DMS53 treated with DMSO at 0.1 percent for 48 hours (cell line): ENCODE results near the gene DERL2.
A peak's percentile ranks its signal among the peaks of the same experiment; 100 is the strongest.

Source experiments
- DNase-seq: peaks from one replicate; lab custom pipeline; 2025; ENCODE audit not compliant: unreplicated experiment; lab: John Stamatoyannopoulos, UW

The DERL2 gene

DNA sequence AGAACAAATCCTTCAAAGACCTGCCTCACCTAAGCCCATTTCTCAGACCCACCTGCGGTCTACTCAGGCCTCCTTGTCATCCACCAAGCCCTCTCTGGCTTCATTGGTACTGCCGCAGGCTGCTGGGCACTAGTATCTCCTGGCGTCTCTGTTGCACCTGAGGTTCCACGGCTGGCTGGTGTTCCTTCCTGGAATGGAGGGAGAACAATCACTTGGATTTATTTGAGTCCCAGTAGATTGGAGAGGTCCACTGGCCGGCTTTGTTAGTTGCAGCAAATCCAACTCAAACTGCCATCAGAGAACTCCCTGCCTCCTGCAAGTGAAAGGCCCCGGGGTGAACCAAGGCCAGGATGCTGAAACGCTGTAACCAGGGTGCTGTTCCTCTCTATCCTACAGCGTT is 15.7 kb upstream of the DERL2 start:
- no peak for DNase-seq

DNA sequence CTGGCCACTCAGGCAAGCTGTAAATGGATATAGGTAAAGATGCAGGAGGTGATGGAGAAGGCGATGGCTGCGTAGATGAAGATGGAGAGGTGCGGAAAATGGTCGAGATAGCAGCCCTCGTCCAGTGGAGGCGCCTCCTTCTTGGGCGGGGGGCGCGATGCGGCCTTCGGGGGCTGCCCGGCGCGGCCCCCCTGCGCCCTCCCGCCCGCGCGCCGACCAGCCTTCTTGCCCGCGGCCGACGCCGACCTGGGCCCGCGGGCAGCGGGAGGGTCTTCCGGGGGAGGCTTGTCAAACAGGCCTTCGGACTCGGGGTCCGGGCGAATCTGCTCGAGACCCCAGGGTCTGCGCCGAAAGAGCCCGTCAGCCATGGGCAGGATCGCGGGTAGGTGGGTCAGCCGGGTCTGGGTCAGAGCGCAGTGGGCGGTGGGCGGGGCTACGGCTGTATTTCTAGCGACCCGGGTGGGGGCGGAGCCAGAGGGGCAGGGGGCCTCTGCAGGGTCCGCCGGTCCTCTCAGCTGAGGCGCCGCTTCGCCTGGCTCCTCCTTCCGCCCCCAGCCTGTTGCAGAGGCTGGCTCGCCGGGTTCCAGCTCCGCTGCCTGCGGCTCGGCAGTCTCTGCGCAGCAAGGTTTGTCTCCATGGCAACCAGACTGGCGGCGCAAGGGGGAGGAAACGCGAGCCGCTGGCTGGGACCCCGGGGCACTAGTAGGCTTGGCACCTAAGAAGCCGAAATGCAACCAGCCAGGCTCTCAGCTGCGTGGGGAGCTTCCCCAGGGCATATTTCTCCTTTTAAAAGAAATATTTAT is 14.8 kb upstream of the DERL2 start:
- peak; percentile 8 for DNase-seq

DNA sequence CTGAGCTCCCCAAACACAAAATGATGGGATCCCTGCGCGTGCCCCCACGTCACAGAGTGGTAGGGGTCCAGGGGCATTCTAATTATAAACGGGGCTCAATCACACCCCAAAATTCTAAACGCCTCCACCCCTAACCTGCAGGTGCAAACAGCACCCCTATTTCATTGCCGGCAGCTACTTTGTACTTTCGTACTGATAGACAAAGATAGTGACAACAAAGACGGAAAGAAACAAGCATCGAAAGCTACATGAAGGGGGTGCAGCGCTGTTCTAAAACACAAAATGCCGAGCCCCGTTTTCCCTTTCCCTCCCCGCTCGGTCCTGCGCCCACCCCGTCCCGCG is 14.2 kb upstream of the DERL2 start:
- no peak for DNase-seq

DNA sequence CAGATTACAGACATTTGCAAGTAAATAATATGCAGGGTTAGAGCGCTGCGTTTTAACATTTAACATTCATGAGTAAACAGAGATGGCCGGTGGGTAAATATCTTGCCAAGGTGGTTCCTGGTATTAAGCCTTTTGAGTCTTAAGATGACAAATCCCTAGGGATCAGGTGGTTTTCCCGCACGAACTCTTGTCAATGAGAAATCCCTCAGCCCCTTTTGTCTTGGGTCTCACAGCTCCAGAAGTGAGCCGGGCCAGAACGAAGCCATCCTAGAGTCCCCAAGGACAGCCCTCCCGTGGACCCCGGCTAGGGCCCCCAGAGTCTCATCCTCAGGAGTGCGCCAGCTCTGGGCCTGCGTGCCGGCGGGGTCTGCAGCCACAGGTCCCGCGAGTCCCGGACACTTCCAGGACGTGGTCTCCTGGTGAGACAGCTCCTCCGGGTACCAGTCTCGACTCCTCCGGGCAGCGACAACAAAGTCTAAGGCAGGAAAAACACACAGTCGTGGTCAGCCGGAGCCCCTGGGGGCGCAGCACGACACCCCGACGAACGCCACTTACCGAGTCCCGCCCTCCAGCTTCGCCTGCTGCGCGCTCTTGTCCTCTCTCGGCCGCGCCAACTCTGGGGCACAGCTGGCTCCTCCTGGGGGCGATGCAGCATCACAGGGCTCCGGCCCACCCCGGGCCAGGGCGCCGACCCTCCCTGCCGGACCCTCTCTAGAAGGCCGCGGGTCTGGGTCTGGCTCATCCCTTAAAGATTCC is 13.7 kb upstream of the DERL2 start:
- no peak for DNase-seq

DNA sequence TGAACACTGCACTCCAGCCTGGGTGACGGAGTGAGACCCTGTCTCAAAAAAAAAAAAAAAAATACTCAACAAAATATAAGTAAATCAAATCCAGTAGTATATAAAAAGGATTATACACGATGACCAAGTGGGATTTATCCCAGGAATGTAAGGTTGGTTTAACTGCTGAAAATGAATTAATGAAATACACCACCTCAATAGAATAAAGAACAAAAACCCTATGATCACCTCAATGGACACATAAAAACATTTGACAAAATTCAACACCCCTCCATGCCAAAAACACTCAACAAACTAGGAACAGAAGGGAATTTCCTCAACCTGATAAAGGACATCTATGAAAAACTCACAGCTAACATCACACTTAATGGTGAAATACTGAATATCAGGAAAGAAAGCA is 7.0 kb upstream of the DERL2 start:
- DNase-seq, result no peak

DNA sequence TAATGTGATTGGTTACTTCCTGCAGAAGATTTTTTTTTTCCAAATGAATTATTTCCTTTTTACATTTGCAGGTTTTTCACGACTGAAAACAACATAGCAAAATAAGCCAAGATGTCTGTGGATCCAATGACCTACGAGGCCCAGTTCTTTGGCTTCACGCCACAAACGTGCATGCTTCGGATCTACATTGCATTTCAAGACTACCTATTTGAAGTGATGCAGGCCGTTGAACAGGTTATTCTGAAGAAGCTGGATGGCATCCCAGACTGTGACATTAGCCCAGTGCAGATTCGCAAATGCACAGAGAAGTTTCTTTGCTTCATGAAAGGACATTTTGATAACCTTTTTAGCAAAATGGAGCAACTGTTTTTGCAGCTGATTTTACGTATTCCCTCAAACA is 2.8 kb upstream of the DERL2 start:
- no peak for DNase-seq

DNA sequence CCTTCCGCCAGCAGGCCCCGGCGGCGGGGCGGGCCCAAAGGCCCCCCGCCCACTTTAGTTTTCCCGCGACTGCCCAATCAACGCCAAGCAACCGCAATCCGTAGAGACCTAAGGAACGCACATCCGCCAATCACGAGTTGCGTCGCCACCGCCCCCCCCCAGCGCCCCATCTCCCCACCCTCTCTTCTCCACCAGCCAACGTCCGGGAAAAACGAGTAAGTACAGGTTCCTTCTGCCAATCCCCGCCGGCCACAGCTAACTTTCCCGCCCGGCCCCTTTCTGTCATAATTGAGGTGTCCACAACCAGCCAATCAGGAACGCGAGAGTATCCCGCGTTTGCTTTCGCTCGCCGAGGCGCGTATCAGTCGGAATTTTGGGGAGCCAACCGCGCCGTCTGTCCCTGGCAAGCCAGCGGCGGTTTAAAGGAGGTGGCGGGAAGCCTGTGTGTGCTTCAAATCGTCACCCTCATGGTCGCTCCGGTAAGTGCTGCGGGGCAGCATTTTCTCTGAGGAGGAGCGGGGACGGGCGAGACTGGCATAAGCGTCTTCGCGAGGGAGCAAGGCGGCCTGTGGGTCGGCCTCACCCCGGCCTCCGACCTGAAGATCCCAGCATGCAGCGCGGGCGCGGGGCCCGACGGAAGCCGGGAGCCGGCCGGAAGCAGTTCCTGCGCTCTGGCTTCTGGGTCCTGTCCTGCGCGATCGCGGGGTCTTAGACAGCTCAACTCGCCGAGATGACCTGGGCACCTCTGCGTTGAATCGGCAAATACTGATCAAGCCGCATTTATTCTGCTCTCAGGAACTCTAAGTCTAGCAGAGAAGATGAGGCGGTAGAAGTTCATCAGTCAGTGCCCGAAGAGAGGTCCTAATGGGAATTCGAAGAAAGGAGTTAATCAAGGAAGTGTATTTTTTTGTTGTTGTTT is 487 bp upstream of the DERL2 start, which contains the start of gene MIS12:
Gene MIS12, plus strand, starts transcription at position 361 of the 919 bp plus-strand sequence. CDS start 2,297 bp downstream, outside the sequence.
- peak; percentile 93 for DNase-seq

DNA sequence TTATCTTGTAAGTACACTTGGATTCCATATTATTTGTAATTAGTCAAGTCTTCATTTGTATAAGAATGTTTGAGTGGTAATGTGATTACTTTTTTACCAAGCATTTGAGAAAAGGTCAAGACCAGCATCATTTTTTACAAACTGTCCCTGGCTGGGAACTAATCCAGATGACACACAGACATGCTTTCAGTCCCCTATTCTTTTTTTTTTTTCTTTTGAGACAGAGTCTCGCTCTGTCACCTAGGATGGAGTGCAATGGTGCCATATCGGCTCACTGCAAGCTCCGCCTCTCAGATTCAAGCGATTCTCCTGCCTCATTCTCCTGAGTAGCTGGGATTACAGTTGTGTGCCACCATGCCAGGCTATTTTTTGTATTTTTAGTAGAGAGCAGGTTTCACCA is 4.5 kb downstream of the DERL2 start:
- no peak for DNase-seq

DNA sequence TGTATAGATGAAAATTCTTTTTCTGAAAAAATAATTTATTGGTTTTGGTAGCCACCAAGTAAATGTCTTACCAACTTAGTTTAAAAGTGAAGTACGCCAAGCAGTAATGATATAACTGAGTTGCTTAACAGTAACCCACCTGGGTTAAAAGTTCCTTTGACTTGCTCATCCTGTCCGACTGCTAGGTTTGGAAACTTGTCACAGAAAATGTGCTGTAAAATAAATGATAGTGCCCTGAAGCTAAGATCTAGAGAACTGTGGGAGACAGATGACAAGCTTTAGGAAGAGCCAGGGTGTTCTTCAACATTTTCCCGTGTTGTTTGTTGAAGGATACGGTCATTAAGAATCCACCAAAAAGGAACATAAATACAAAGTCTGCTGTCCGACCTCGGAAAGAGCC is 5.0 kb downstream of the DERL2 start:
- no peak for DNase-seq

DNA sequence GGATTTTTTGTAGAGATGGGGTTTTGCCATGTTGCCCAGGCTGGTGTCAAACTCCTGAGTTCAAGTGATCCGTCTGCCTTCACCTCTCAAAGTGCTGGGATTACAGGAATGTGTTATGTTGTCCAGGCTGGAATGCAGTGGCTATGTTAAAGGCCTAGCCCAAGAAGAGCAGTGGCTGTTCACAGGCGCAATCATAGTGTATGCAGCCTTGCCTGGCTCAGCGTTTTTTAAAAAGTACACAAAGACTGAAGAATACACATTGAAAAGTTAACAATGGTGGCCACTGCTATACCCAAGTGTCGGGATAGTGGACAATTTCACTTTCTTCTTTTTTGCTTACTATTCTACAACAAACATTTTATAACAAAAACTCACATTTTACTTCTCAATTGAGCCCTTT is 7.0 kb downstream of the DERL2 start:
- DNase-seq, result no peak

DNA sequence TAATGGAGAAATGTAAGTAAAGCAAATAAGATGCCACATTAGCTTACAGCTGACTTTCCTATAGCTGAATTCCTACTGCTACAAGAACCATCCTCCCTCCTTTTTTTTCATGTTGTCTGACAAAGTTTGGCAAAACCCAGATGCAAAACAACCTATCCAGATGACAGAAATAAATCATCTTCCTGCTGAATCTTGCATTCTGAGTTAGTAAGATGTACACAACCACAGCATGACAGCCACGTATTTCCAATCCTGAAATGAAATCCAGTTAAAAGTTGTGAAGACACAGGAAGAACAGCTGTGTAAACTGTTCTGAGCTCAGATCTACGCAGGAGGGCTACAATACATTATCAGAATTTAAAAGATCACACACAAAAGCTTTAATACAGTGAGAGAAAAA is 12.1 kb downstream of the DERL2 start:
- no peak for DNase-seq

DNA sequence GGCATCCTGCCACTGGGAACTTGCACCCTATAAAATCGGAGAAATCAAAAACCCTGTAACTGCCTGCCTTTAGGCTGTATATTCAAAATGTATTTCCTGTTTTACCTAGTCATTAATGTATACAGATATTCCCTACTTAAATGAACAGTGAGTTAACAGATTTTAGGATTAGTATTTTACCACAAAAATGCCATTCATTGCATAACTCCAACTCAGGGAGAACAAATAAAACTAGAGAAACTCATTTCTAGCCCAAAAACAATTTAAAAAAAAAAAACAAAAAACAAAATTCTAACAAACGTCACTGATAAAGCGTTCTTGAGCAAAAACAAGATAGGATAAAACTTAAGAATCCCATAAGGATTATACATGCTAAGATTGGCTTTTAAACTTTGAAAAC is 13.5 kb downstream of the DERL2 start:
- DNase-seq, result no peak

DNA sequence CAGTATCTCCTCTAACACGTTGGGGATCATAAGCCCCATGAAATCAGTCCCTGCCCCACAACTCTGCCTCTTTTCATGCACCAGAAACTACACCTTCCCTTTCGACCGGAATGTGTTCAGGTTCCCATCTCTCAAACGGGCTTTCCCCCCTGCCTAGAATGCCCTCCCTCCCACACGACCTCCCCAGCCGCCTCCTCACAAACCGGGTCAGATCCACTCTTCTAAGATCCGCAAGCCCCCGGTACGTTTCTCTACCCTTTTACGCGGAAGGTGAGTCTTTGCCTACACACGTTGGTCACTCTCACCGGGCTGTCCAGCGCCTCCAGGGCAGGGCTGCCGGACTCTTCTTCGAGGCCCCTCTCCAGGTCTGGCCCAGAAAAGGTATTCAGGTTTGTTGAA is 17.9 kb downstream of the DERL2 start:
- no peak for DNase-seq

DNA sequence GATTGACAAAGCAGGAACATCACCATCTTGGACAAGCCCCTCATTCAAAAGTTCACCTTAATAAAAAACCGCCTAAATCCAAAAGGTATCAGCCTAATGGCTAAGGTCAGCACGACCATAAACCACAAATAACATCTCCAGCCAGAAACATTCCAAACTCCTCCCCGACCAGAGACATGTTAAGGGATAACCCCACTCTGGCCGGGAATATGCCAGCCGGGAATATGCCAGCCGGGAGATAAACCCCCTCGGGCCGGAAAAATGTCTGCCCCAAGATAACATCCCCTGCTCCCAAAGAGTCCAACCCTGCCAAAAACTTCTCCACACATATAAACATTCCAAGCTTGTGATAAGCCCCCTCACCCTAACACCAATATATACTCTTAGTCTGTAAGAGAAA is 18.6 kb downstream of the DERL2 start:
- no peak for DNase-seq

DNA sequence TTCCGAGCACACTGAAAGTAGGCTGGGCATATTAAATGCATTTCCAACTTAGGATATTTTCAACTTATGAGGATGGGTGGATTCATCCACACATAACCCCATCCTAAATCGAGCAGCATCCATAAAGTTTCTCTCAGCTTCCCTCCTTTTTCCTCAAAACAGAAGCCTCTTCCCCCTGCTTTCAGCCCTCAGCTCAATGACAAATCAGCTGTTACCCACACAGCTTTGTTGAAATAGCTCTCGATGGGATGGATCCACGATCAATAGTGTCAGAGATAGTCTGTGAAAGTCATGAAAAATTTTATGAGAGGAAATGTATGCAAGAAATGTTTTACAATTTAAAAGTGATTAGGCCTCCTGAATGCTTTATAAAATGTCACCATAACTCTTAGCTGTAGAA is 19.7 kb downstream of the DERL2 start:
- DNase-seq, result no peak

DNA sequence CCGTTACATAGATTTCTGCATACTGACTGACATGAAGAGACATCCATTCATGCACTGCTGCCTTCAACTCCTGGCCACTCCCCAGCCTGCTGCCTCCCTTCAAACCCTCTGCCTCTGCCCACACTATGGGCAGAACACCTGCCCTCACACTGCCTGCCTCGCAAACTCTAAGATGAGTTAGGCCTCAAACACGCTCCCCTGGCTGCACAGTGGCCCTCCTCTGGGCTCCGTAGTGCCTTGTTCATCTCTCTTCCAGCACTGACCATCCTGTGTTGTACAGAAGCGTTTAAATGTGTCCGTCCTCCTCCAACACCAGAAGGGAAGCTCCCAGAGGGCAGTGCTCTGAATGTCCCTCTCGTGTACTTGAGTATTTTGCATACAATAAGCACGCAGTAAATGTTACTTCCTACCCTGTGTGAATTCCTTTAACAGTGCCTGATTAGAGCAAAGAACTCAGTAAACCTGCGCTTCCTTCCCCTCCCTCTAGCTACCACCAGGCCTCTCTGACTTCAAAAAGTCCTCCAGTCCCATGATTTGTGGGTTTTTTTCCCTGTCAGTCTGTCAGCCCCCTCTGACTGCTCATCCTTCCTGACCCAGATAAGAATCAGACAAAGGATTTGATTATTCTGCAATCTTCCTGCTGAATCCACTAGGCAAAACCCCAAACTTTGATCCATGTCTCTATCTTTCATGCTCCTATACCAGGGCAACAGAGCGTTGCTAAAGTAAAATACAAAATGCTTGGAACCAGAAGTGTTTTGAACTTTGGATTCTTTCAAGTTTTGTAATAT is 21.1 kb downstream of the DERL2 start:
- no peak for DNase-seq

DNA sequence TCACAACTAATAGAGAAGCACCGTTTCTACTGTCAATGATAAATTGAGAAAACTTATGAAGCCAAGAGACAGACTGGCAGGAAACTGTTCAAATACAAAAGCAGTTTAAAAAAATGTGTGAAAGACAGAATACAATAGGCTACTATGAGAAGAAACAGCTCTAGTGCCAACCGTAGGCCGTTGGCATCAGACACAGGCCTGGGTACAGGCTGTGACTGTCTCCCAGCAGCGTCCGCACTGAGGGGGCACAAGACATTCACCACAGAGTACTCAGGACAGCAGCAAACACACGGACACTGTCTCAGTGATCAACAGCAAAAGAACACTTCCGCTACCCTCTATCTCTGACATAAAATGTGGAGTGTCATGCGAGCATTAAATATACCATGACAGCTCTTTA is 39.2 kb downstream of the DERL2 start:
- no peak for DNase-seq

DNA sequence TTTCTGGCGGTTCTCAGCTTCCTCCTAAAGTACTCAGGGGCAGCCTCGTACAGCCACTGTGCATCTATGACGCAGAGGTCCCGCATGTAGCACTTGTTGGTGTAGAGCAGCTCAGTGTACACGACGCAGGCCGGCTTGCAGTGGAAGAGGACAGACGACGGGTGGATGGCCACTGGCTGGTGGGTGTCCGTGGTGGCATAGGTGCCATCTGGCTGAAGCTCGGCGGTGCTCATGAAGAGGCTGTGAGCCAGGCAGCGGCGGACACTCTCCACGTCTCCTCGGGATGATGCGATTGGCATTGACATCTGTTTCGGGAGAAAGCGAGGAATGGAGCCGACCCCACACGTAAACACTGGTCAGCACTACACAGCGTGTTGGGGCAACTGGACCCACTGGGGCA is 41.8 kb downstream of the DERL2 start:
- DNase-seq, result no peak

DNA sequence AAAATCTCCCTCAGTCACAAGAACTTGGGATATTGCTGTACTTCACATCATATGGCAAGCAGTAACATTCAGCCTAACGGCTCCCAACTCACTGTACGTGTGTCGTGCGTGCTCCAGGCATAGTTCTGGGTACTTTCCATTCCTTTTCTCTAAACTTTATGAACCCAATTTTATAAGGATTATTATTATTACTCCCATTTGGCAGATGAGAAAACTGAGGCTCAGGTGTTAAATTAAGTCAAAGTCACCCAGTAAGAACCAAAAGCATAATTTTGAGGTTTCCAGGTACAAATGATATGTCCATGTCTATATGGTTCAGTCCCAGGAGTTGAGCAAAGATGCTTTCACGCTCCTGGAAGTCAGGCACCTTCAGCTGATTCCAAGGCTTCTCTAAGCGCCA is 42.2 kb downstream of the DERL2 start:
- no peak for DNase-seq

DNA sequence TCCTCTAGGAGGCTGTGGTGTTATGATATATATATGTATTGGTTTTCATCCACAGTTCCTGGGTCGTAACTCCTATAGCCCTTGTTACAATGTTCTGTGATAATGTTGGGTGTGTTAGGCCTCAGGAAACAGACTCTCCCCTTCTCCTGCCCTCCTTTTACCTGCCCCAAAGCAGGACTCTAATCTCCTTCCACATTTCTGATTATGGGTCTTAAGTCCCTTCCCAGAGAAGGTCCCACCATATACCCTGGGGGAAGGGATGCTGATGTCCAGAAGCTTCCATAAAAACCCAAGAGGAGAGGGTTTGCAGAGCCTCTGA is 46.6 kb downstream of the DERL2 start:
- DNase-seq, result no peak
